GM23248 (cell line): Measurements from ENCODE around the gene CLK2. TPM values are rescaled to one million over a fixed set of nuclear protein-coding genes. Genes with fewer than 3 reads are reported as not detected.
A peak's percentile ranks its signal among the peaks of the same experiment; 100 is the strongest.

ENCODE experiments used
- DNase-seq: peaks from one replicate; pipeline ENCODE4 v3.0.0-alpha.2; 2015
- H2AFZ ChIP-seq: fragments of 200-600 bp; sonication (generic); 2 replicates; pipeline ENCODE4 v1.6.1; 2016; ENCODE audit warnings: antibody characterized with exemption
- H3F3A ChIP-seq: fragments of 200-600 bp; sonication (generic); 2 replicates; pipeline ENCODE4 v1.6.1; 2016; ENCODE audit warnings: mild to moderate bottlenecking, antibody characterized with exemption, mixed run types; ENCODE audit not compliant: insufficient read depth
- H3K27ac ChIP-seq: fragments of 200-600 bp; sonication (generic); 2 replicates; pipeline ENCODE4 v1.5.1; 2016; ENCODE audit warnings: mild to moderate bottlenecking
- H3K27me3 ChIP-seq: fragments of 200-600 bp; sonication (generic); replicated peaks from 2 replicates; pipeline ENCODE4 v1.6.1; 2016; ENCODE audit warnings: mild to moderate bottlenecking; ENCODE audit not compliant: insufficient read depth
- H3K36me3 ChIP-seq: fragments of 200-600 bp; sonication (generic); 2 replicates; pipeline ENCODE4 v1.6.1; 2016; ENCODE audit warnings: low read depth, mild to moderate bottlenecking
- H3K4me1 ChIP-seq: fragments of 200-600 bp; sonication (generic); 2 replicates; pipeline ENCODE4 v1.6.1; 2016; ENCODE audit warnings: mild to moderate bottlenecking; ENCODE audit not compliant: insufficient read depth
- H3K4me2 ChIP-seq: fragments of 200-600 bp; sonication (generic); one replicate; pipeline ENCODE4 v1.6.1; 2016; ENCODE audit warnings: mild to moderate bottlenecking; ENCODE audit not compliant: unreplicated experiment
- H3K4me3 ChIP-seq: fragments of 200-600 bp; sonication (generic); 2 replicates; pipeline ENCODE4 v1.5.1; 2016; ENCODE audit warnings: mild to moderate bottlenecking
- H3K79me2 ChIP-seq: fragments of 200-600 bp; sonication (generic); 2 replicates; pipeline ENCODE4 v1.6.1; 2016; ENCODE audit warnings: mild to moderate bottlenecking; ENCODE audit not compliant: insufficient read depth
- H3K9ac ChIP-seq: fragments of 200-600 bp; sonication (generic); 2 replicates; pipeline ENCODE4 v1.6.1; 2016; ENCODE audit warnings: mild to moderate bottlenecking
- H3K9me2 ChIP-seq: fragments of 200-600 bp; sonication (generic); 2 replicates; pipeline ENCODE4 v1.6.1; 2016; ENCODE audit warnings: mixed run types, mild to moderate bottlenecking, moderate library complexity; ENCODE audit not compliant: insufficient read depth
- H3K9me3 ChIP-seq: fragments of 200-600 bp; sonication (generic); one replicate; pipeline ENCODE4 v1.6.1; 2017; ENCODE audit warnings: low read depth
- H4K20me1 ChIP-seq: fragments of 200-600 bp; sonication (generic); 2 replicates; pipeline ENCODE4 v1.6.0; 2016; ENCODE audit not compliant: insufficient read depth
- EZH2 ChIP-seq: fragments of 200-600 bp; sonication (generic); IDR thresholded peaks from 2 replicates; pipeline ENCODE4 v1.6.1; 2018; ENCODE audit warnings: antibody characterized with exemption, mild to moderate bottlenecking; ENCODE audit not compliant: insufficient read depth, poor library complexity, severe bottlenecking
- EZH2phosphoT487 ChIP-seq: fragments of 200-600 bp; sonication (generic); IDR thresholded peaks from 2 replicates; pipeline ENCODE4 v1.6.1; 2018; ENCODE audit warnings: antibody characterized with exemption, moderate library complexity, mild to moderate bottlenecking, low read depth; ENCODE audit not compliant: insufficient read depth
- WGBS, 2 experiments: methylation state at CpG; one replicate each; pipeline ENCODE4 v1.1.6; 2015 to 2017; ENCODE audit warnings: low lambda C conversion rate in 2 of 2, low coverage in 1 of 2; ENCODE audit errors: missing lambda C conversion rate in 2 of 2; 5-methylcytosine and 5-hydroxymethylcytosine counted together
- in situ Hi-C: fragments of 300-500 bp; cut with MboI; formaldehyde crosslinking; loops from 2 replicates; pipeline ENCODE4 v1.15.0; 2020
- polyA plus RNA-seq: library from polyadenylated mRNA; unstranded; fragments of >200 nt; fragmentation: Nextera tagmentation; extraction: Ambion mirVana; gene quantifications from 2 replicates; pipeline ENCODE4 v1.2.1, GENCODE V29; 2016
- total RNA-seq: library from RNA; depleted of rRNA; stranded (reverse); fragments of >200 nt; shearing (Covaris generic); gene quantifications from 2 replicates; pipeline ENCODE4 v1.2.3, GENCODE V29; 2014; rRNA removed

Gene CLK2
- total RNA-seq, result 16.8 and 24.0 TPM in 2 replicates
- polyA plus RNA-seq, result 10.2 and 10.4 TPM in 2 replicates

DNA sequence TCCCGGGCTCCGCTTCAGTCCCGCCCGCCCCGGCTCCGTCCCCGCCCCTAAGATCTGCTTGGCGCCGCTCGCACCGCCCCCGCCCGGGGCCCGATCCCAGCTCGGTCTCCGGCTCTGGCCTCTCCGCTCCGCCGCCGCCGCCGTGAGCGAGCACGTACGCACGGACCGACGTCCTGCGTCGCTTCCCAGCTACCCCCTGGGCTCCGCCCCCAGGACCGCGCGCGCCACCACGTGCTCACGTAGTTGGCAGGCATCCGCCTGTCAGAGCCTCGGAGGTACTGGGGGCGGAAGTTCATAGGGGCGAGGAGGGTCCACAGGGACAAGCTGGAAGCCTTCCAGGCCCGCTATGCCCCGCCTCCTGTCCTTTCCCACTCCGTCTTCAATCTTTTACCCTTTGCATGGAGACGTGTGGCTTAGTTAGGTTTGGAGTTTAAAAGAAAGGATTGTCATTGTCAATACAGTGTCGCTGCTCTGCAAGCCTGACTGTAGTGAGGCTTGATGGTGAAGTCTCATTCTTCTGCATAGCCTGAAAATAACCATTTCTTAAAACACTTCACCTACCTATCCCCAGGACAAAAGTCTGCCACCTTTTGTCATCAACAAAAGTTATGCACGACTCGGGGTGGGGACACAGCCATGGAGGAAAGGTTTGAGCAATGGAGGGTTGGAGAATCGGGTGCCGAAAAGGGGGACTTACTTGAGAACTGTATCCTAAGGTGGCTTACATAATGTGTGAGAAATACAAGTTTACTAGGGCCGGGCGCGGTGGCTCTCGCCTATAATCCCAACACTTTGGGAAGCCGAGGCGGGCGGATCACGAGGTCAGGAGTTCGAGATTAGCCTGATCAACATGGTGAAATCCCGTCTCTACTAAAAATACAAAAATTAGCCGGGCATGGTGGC is at the start of gene CLK2:
Gene CLK2, minus strand, starts transcription at position 162 of the 903 bp plus-strand sequence. CDS start 2,527 bp downstream, outside the sequence.
- Histone ChIP-seq H3K4me3 (peak within 1 kb of the TSS; percentile 88), H3K27ac (peak within 1 kb of the TSS; percentile 85), H3K4me2 (peak within 1 kb of the TSS; percentile 94), H2AFZ (peak within 1 kb of the TSS; percentile 98), H3K9me2 (no peaks in the 10 kb centered on the region), H3K79me2 (peaks cover 42% of the 10 kb centered on the region), H4K20me1 (peaks cover 5% of the 10 kb centered on the region), H3F3A (peaks cover 21% of the 10 kb centered on the region), H3K27me3 (no peaks in the 10 kb centered on the region), H3K9ac (peak within 1 kb of the TSS; percentile 91), H3K36me3 (peaks cover 14% of the 10 kb centered on the region), H3K9me3 (no peaks in the 10 kb centered on the region), H3K4me1 (peaks cover 12% of the 10 kb centered on the region)
- 14 to 33% methylated on average over 26 to 61 of the region's 61 CpGs for WGBS, 2 experiments
- DNase-seq, result peak; percentile 98
- in situ Hi-C loops, result no loop called here
- TF ChIP-seq EZH2phosphoT487, result no peak
- TF ChIP-seq EZH2, result no peak

DNA sequence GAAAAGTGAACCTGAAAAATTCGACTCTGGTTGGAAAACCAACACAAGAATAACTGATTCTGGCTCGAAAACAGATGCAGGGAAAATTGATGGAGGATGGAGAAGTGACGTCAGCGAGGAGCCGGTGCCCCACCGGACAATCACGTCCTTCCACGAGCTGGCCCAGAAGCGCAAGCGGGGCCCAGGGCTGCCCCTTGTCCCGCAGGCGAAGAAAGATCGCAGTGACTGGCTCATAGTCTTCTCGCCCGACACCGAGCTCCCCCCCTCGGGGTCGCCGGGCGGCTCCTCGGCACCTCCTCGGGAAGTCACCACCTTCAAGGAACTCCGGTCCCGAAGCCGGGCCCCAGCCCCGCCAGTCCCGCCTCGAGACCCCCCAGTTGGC is 49.3 kb upstream of the CLK2 start:
- H3K27me3 ChIP-seq, result no peaks in the 10 kb centered on the region
- H3F3A ChIP-seq, result peaks cover 8% of the 10 kb centered on the region
- in situ Hi-C loops, result no loop called here
- H3K36me3 ChIP-seq, result peaks cover 4% of the 10 kb centered on the region; the same call in 1 of the 2 replicates
- TF ChIP-seq EZH2, result no peak
- H3K4me1 ChIP-seq, result peaks cover 12% of the 10 kb centered on the region
- H3K9ac ChIP-seq, result peak overlapping the region; percentile 83
- peak overlapping the region; percentile 99 for H3K4me2 ChIP-seq
- peak; percentile 70 for DNase-seq
- H2AFZ ChIP-seq, result no peak overlapping the region; the same call in 1 of the 2 replicates
- peak overlapping the region; percentile 89 for H3K4me3 ChIP-seq
- peak overlapping the region; percentile 76 for H3K27ac ChIP-seq
- no peaks in the 10 kb centered on the region for H4K20me1 ChIP-seq
- WGBS, 2 experiments, result 1 to 3% methylated on average over 24 to 27 of the region's 28 CpGs
- H3K9me2 ChIP-seq, result no peaks in the 10 kb centered on the region
- H3K9me3 ChIP-seq, result no peaks in the 10 kb centered on the region
- H3K79me2 ChIP-seq, result peaks cover 37% of the 10 kb centered on the region

DNA sequence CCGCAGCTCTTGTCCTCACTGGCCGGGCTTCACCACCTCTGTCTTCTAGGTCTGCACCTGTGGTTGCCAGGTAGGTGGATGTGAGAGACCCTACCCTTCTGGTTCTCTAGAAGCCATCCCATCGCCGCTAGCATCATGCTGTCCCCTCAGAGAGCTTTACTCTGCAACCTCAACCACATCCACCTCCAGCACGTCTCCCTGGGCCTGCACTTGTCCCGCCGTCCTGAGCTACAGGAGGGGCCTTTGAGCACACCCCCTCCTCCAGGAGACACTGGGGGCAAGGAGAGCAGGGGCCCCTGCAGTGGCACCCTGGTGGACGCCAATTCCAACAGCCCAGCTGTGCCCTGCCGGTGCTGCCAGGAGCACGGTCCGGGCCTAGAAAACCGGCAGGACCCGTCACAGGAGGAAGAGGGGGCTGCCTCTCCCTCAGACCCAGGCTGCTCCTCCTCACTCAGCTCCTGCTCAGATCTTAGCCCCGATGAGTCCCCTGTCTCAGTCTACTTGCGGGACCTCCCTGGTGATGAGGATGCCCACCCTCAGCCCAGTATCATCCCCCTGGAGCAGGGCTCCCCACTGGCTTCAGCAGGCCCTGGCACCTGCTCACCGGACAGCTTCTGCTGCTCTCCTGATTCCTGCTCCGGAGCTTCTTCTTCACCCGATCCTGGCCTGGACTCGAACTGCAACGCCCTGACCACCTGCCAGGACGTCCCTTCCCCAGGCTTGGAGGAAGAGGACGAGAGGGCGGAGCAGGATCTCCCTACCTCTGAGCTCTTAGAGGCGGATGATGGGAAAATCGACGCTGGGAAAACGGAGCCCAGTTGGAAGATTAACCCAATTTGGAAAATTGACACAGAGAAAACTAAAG is 48.6 kb upstream of the CLK2 start:
- Histone ChIP-seq H2AFZ (no peak overlapping the region), H3K4me1 (peaks cover 12% of the 10 kb centered on the region), H3K27me3 (no peaks in the 10 kb centered on the region), H3K9me2 (no peaks in the 10 kb centered on the region), H3K4me3 (peak overlapping the region; percentile 89), H3K9ac (peak overlapping the region; percentile 83), H3K36me3 (peaks cover 1% of the 10 kb centered on the region; the same call in 1 of the 2 replicates), H3K4me2 (peak overlapping the region; percentile 99), H3K9me3 (no peaks in the 10 kb centered on the region), H3K79me2 (peaks cover 30% of the 10 kb centered on the region), H4K20me1 (no peaks in the 10 kb centered on the region), H3K27ac (peak overlapping the region; percentile 76; the same call in 1 of the 2 replicates), H3F3A (peaks cover 8% of the 10 kb centered on the region)
- peak; percentile 32 for DNase-seq
- in situ Hi-C loops, result no loop called here
- 28 to 30% methylated on average over 27 of the region's 27 CpGs for WGBS, 2 experiments
- TF ChIP-seq EZH2phosphoT487, result no peak
- no peak for TF ChIP-seq EZH2
